ENCODE measurements around the gene ZACN. TPM values are rescaled to one million over a fixed set of nuclear protein-coding genes. Genes with fewer than 3 reads are reported as not detected.

ZACN gene
- total RNA-seq, 2 donors from 2014 or later: not detected

GRCh38 chr17:76088041-76088867, 9.3 kb downstream of the ZACN start:
- no peak for TF ChIP-seq CTCF (IDR thresholded peaks at IDR 0.05)
- H3K4me1 ChIP-seq: peaks cover 0 to 8% of the 10 kb centered on the region in 2 donors
- peaks cover 93% of the 10 kb centered on the region for H3K36me3 ChIP-seq
- no peaks in the 10 kb centered on the region for H3K27me3 ChIP-seq
- H3K9me3 ChIP-seq: no peaks in the 10 kb centered on the region
- no peak overlapping the region for H3K27ac ChIP-seq
- no peak overlapping the region for H3K4me3 ChIP-seq
- DNase-seq (ENCODE audit: low spot score): no peak

GRCh38 chr17:76088868-76089576, 10.0 kb downstream of the ZACN start:
- no peaks in the 10 kb centered on the region for H3K9me3 ChIP-seq
- TF ChIP-seq CTCF (IDR thresholded peaks at IDR 0.05): no peak
- no peaks in the 10 kb centered on the region for H3K27me3 ChIP-seq
- DNase-seq (ENCODE audit: low spot score): no peak
- H3K4me1 ChIP-seq: peaks cover 0 to 8% of the 10 kb centered on the region in 2 donors
- no peak overlapping the region for H3K4me3 ChIP-seq
- no peak overlapping the region for H3K27ac ChIP-seq
- peaks cover 93% of the 10 kb centered on the region for H3K36me3 ChIP-seq

- H3K27me3 ChIP-seq: no peaks in the 10 kb centered on the region
- no peaks in the 10 kb centered on the region for H3K9me3 ChIP-seq
- H3K4me1 ChIP-seq: peaks cover 0 to 8% of the 10 kb centered on the region in 2 donors
- no peak for DNase-seq (ENCODE audit: low spot score)
- no peak overlapping the region for H3K4me3 ChIP-seq
- H3K27ac ChIP-seq: no peak overlapping the region
- TF ChIP-seq CTCF (IDR thresholded peaks at IDR 0.05): no peak
- H3K36me3 ChIP-seq: peaks cover 93% of the 10 kb centered on the region
These were observed 10.9 kb downstream of the ZACN start for GRCh38 chr17:76089680-76090516.

DNA sequence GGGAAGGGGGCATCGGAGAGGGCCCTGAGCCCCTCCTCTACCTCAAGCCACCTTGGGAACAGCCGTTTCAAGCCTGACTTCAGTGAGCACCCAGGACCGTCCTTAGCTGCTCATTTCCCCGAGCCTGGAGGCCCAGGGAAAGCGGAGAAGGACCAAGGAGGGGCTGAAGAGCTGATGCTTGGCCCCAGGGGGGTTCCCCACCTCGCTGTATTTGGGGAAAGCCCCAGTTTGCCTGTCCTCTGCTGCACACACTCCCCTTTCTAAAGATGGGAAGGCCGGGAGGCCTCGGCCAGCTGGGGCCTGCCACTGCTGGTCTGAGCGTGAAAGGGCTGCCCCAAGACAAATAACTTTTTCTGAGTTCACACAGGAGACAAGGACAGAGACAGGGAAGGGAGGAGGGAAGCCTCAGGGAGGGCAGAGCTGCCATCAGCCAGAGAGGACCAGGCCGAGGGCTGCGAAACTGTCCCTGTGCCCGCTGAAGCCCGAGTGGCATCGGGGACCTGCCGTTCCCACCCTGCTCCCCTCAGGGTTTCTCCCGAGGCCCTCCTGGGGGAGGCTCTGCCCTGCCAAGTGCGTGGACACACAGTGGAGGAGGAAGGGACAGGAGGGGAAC, 11.6 kb downstream of the ZACN start:
- H3K27ac ChIP-seq: no peak overlapping the region
- no peaks in the 10 kb centered on the region for H3K27me3 ChIP-seq
- H3K36me3 ChIP-seq: peaks cover 93% of the 10 kb centered on the region
- peaks cover 0 to 8% of the 10 kb centered on the region in 2 donors for H3K4me1 ChIP-seq
- no peak overlapping the region for H3K4me3 ChIP-seq
- DNase-seq (ENCODE audit: low spot score): no peak
- no peak for TF ChIP-seq CTCF (IDR thresholded peaks at IDR 0.05)
- no peaks in the 10 kb centered on the region for H3K9me3 ChIP-seq

DNA sequence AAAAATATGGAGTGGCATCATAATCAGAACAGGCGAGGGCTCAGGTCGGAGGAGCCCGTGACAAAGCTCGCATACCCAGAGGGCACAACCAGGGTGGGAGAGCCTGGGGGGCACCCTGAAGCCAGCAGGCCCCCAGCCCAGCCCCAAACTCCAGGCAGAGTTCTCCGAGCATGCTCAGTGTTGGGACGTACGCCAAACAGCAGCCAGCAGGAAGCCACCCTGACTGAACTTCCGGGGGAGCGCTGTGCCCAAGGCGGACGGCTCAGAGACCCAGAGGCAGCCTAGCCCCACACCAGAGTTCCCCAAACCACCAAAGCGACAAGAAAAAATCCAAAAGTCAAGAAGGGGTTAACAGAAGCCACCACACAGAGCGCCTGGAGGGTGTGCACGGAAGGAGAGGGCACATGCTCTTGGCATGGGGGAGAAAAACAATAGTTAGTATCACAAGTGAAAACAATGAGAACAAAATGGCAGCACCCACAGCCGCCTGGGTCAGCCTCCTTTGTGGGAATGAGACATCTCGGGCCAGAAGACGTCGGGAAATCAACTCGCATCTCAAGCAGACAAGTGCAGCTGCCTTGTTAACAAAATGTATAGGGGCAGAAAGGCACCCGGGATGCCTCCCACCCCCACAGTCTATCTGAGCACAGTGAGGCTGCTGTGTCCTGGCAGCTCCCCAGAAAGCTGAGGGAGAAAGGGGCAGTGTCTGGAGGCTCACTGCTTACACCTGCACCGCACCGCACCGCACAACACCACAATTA, 12.7 kb downstream of the ZACN start:
- H3K27me3 ChIP-seq: no peaks in the 10 kb centered on the region
- DNase-seq (ENCODE audit: low spot score): no peak
- TF ChIP-seq CTCF (IDR thresholded peaks at IDR 0.05): no peak
- H3K9me3 ChIP-seq: no peaks in the 10 kb centered on the region
- H3K4me1 ChIP-seq: peaks cover 0 to 8% of the 10 kb centered on the region in 2 donors
- no peak overlapping the region for H3K27ac ChIP-seq
- H3K4me3 ChIP-seq: no peak overlapping the region
- peaks cover 93% of the 10 kb centered on the region for H3K36me3 ChIP-seq
